ENCODE measurements around the gene COL23A1. TPM values are rescaled to one million over a fixed set of nuclear protein-coding genes. Genes with fewer than 3 reads are reported as not detected.

Gene COL23A1
- total RNA-seq, 1 experiment from 2014 or later: not detected

- DNase-seq (ENCODE audit: low spot score): no peak
These were observed 154.6 kb downstream of the COL23A1 start for GRCh38 chr5:178435321-178436238.

- DNase-seq (ENCODE audit: low spot score): no peak
These were observed 155.3 kb downstream of the COL23A1 start for GRCh38 chr5:178434851-178435250.

DNA sequence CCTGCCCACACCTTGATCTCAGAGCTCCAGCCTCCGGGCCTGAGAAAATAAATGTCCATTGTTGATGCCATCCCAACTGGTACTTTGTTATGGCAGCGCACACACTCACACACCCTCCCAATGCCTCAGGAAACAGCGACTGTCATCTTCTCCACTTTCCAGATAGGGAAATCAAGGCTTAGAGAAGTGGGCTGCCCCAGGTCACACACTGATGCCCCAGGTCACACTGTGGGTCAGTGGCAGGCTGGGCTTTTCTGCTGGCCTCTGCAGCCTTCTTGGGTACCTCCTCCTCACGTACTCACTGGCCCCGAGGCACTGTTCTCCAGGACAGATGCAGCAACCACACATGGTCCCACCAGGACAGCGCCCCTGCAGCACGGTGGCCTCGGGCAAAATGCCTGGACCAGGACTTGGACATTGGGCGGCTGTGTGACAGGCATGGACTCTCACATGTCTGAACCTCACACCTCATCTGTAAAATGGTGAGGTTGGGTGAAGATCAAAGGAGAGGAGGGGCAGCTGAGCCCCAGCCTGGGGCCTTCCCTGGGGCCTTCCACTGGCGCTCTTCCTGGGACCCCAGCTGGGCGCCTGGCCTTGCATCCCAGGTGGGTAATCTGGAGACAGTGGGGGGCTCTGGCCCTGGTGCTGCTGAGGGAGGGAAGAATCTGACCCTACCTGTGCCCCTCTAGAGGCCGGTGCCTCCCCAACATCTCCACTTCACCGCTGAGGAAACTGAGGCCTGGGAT, 156.0 kb downstream of the COL23A1 start:
- DNase-seq (ENCODE audit: low spot score): no peak

DNA sequence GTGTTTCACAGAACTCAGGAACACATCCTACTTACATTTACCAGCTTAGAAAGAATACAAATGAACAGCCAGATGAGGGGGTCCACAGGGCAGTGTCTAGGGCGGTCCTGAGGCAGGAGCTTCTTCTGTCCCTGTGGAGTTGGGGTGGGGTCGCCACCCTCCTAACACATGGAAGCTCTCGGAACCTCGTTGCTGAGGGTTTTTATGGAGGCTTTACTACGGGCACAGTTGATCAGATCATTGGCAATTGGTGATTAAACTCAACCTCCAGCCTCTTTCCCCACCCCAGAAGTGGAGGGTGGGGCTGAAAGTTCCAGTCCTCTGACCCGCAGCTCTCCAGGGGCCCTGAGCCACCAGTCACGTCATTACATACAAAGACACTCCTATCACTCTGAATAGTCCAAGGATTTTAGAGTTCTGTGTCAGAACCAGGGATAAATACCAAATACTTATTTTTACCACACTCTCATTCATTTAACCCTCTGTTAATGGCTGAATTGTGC, 156.9 kb downstream of the COL23A1 start:
- DNase-seq (ENCODE audit: low spot score): no peak

DNA sequence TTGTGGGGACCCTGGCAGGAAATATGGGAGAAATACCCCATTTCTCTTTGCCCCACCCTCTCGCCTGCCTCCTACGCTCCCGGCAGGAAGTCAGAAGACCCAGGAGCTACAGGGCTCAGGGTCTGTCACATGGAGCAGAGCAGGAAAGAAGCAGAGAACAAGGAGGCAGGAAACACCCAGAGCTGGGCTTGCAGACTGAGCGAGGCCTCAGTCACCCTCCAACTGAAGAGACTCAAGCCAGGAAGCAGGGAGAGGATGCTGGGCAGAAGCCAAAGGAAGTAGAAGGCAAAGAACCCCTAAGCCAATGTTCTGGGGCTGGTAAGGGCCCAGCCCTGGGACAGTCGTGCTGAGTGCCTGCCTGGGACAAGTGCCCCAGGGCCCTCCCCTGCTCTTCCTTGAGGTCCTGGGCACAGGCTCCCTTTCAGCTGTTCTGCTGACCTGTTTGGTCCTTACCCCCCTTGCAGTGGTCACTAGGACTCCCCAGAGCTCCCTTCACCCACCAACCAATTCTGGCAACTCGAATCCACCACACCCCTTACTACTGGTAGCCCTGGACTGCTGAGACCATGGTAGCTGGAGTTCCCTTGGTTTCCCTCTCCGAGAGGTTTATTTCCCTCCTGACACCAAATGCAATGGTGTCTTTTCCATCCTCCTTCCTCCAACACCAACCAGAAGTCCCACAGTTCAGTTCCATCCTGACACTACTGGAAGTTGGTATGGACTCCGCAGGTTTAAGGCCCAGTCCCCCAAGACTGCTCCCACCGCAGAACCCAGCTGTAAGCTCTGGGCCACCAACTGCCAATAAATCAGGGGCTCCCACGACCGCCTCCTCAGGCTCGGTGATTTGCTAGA, 157.5 kb downstream of the COL23A1 start:
- DNase-seq (ENCODE audit: low spot score): no peak

- no peak for DNase-seq (ENCODE audit: low spot score)
These were observed 158.4 kb downstream of the COL23A1 start for GRCh38 chr5:178431782-178432165.

- no peak for DNase-seq (ENCODE audit: low spot score)
These were observed 159.0 kb downstream of the COL23A1 start for GRCh38 chr5:178431063-178431781.

DNA sequence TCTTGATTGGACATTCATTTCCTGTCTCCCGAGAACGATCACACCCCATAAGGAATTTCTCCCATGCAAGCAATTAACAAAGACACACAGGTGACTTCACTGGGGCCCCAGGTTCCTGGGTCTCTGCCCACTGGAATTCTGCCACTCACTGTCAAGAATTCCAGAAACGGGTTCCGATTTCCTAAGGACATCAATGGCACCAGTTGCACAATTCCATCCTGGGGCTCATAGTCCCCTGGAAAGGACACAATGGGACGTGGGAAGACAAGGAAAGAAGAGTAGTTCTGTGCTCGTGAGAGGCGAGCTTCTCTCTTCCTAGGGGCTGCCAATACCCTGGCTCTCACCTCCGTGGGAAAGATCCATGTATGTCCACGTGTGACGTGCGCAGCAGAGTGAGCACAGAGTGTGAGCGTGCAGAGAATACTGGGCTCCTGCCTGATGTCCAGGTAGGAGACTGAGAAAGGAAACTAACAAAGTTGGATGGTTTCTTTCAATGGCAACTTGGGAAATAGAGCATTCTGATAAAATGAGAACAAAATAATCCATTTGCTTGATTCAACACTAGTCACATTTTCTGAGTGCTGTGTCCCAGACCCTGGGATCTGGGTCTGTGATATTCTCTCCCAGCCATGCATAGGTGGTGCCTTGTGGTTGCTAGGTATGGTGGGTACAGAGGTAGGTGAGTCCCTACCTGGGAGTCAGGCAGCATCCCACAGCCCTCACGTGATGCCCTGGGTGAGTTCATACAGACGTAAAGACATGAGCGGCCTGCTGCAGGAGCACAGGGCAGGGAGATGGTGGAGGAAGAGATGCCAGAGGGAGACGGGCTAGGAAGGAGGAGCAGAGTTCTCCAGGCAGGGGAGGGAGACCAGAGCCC, 159.8 kb downstream of the COL23A1 start:
- DNase-seq (ENCODE audit: low spot score): no peak

DNA sequence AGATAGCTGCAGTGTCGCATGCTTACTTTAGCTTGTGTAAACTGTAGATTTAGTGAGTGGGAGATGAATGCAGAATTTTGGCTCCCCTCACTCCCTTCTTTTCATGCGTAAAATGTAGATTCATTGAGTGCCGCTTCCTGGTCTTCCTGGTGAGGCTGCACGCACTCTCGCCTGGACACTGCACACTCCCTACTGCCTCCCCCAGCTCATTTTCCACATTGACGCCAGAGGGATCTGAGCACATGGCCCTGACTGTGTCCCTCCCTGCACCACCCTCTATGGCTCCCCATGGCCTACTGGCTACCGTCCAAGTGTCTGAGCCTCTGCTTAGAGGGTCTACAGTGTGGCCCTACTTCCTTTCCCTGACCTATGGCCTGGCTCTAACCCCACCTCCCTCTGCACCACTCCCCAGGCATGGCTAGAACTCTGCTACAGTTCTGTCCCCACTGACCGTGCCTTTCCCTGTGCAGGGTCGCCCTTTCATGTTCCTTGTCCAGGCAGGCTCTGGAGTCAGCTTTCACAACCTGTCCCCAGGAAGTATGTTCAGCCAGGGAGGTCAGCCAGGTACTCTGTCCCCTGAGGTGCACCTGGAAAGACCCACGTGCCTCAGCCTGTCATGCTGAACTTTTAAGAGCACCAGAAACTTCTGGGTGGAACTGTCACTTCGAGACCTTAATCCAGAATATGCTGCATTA, 160.6 kb downstream of the COL23A1 start:
- no peak for DNase-seq (ENCODE audit: low spot score)

GRCh38 chr5:178429156-178429468, 161.1 kb downstream of the COL23A1 start:
- DNase-seq (ENCODE audit: low spot score): no peak

GRCh38 chr5:178428341-178429155, 161.6 kb downstream of the COL23A1 start:
- no peak for DNase-seq (ENCODE audit: low spot score)

- no peak for DNase-seq (ENCODE audit: low spot score)
These were observed 162.5 kb downstream of the COL23A1 start for GRCh38 chr5:178427576-178428197.

DNA sequence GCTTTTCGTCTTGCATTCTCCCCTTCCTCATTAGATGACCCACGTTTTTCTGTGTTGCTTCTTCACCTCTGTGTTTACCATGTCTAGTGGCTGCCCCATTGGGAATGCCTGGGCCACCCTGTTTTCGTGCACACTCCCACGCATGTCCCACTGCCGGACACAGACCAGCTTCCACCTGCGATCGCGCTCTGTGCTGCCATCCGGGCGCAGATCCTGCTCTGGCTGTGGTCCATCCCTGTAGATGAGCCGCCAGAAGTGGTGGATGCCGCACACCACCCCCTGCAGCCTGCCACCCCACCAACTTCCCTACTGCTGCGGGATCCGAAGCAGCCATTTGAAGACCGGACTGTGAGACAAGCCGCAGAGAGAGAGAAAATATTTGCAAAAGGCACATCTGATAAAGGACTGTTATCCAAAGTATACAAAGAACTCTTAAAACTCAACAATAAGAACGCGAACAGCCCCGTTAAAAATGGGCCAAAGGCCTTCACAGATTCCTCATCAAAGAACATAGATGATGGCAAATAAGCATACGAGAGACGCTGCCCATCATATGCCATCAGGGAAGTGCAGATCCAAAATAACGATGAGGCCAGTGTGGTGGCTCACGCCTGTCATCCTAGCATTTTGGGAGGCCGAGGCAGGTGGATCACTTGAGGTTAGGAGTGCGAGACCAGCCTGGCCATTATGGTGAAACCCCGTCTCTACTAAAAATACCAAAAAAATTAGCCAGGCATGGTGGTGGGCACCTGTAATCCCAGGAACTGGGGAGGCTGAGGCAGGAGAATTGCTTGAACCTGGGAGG, 163.7 kb downstream of the COL23A1 start:
- DNase-seq (ENCODE audit: low spot score): no peak

GRCh38 chr5:178425621-178426068, 164.5 kb downstream of the COL23A1 start:
- no peak for DNase-seq (ENCODE audit: low spot score)

GRCh38 chr5:178424810-178425177, 165.4 kb downstream of the COL23A1 start:
- no peak for DNase-seq (ENCODE audit: low spot score)

- no peak for DNase-seq (ENCODE audit: low spot score)
These were observed 166.0 kb downstream of the COL23A1 start for GRCh38 chr5:178423901-178424809.

Measured in A172 (cell line).